ENCODE results near the gene AMBP. TPM values are rescaled to one million over a fixed set of nuclear protein-coding genes. Genes with fewer than 3 reads are reported as not detected.

The AMBP gene
- total RNA-seq, 1 donor from 2014 or later: not detected

DNA sequence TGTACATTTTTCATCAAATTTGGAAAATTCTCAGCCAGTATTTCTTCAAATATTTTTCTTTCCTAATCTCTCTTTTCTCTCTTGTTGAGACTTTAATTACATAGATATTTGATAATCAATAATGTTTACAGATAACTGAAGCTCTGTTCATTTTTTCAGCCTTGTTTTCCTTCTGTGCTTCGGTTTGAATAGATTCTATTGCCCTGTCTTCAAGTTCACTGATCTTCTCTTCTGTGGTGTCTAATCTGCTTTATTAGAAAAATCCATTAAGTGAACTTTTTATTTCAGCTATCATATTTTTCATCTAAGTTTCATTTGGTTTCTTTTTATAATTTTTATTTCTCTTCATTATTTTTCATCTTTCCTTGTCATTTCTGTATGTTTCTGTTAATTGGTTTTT, 54.1 kb downstream of the AMBP start:
- intact Hi-C loops (cut with micrococcal nuclease): no loop called here
- H3K4me3 Mint-ChIP-seq: no peak overlapping the region
- no peaks in the 10 kb centered on the region for H3K4me1 Mint-ChIP-seq
- H3K36me3 Mint-ChIP-seq (ENCODE audit: low read depth): no peaks in the 10 kb centered on the region
- no peak overlapping the region for H3K27ac Mint-ChIP-seq
- H3K27me3 Mint-ChIP-seq: peaks cover 2% of the 10 kb centered on the region
- H3K9me3 Mint-ChIP-seq: peaks cover 11% of the 10 kb centered on the region
- DNase-seq: no peak

DNA sequence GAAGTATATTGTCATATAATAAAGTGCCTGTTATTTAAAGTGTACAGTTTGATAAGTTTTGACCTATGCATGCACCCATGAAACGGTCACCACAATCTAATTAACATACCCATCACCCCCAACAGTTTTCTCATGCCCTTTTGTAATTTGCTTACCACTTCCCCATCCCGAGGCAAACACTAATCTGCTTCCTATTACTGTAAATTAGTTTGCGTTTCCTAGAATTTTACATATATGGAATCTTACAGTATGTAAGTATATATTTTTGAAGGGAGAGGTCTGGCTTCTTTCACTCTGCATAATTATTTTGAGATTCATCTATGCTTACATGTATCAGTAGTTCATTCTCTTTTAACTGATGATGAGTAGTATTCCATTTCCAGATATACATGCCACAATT, 56.5 kb downstream of the AMBP start:
- Mint-ChIP-seq H3K4me1 (no peaks in the 10 kb centered on the region), H3K9me3 (peaks cover 11% of the 10 kb centered on the region), H3K27ac (no peak overlapping the region), H3K27me3 (peaks cover 2% of the 10 kb centered on the region), H3K4me3 (no peak overlapping the region), H3K36me3 (ENCODE audit: low read depth) (no peaks in the 10 kb centered on the region)
- DNase-seq: no peak
- intact Hi-C loops (cut with micrococcal nuclease): no loop called here

DNA sequence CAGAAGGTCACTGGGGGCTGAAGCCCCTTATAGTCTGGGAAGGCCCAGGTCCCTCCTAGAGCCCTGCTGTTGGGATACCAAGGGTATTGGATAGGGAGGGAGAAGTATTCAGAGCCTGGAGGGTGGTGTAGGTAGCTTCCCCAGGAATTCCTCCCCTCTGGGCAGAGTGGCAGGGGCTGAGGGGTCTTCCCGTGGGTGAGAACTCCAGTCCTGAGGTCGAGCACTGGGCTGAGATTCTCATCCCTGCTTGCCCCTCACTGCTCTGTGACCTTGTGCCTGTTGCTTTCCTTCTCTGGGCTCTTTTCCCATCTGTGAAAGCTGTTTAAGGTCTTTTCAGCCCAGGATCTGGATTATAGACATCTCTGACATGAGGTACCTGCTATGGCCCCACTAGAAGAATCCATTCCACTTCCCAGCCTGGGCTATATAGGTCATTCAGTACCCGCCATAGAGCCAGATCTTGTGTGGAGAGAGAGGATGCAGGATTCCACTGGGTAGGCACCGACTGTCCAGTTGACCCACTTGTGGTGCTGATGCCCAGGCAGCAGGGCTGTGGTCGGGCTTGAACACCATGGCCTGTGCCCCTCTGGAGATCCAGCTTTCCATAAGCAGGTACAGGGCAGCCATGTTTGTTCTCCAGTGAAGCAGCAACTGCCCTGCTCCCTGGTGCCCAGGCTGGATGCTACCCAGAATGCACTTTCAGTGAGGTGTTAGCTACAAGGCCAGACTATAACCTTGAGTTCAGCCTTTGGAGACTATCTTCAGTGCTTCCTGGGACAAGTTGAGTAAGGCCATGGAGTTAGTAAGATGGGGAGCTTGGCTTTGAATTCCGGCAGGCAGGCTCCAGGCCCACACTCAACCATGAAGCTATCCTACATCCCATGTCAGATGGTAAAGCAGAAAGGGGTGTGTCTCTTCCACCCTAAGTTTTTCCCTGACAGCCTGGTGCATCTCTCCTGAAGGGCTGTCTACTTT, 60.1 kb downstream of the AMBP start:
- H3K36me3 Mint-ChIP-seq (ENCODE audit: low read depth): no peaks in the 10 kb centered on the region
- H3K9me3 Mint-ChIP-seq: no peaks in the 10 kb centered on the region
- H3K27me3 Mint-ChIP-seq: peaks cover 2% of the 10 kb centered on the region
- no peak overlapping the region for H3K4me3 Mint-ChIP-seq
- no peaks in the 10 kb centered on the region for H3K4me1 Mint-ChIP-seq
- intact Hi-C loops (cut with micrococcal nuclease): no loop called here
- H3K27ac Mint-ChIP-seq: no peak overlapping the region
- peak; percentile 49 for DNase-seq

DNA sequence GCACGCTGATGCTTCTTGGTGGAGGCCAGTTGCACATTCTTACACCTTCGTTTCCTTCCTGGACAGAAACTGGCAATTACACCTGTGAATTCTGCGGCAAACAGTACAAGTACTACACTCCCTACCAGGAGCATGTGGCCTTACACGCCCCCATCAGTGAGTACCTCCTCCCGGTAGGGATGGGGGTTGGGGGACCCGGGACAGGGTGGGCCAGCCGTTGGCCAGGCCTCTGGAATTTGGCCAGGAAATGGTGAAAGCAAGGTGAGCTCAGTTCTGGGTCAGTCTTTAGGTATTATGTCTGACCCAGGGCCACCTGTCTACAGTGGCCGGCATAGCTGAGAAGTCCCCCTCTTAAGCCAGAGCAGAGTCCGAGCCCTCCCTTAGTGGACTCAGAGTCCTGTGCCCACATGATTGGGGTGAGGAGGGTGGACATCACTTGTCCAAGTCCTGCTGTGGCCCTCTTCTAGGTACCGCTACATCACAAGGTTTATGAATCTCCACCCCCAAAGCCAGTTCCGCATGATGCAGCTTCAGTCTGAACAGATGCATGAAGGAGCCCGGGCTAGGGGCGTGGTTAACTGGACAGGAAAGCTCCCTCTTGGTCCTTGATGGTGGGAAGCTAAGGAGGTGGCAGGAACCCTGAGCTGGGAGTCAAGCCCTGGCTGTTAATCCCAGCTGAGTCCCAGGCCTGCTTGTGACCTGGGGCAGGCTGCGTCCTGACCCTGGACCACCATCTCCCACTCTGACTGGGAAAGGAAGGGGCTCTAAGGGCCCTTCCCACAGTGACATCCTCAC, 61.3 kb downstream of the AMBP start:
- peak; percentile 51 for DNase-seq
- Mint-ChIP-seq H3K36me3 (ENCODE audit: low read depth) (no peaks in the 10 kb centered on the region), H3K9me3 (no peaks in the 10 kb centered on the region), H3K27ac (no peak overlapping the region), H3K27me3 (no peaks in the 10 kb centered on the region), H3K4me1 (no peaks in the 10 kb centered on the region), H3K4me3 (no peak overlapping the region)
- intact Hi-C loops (cut with micrococcal nuclease): no loop called here

DNA sequence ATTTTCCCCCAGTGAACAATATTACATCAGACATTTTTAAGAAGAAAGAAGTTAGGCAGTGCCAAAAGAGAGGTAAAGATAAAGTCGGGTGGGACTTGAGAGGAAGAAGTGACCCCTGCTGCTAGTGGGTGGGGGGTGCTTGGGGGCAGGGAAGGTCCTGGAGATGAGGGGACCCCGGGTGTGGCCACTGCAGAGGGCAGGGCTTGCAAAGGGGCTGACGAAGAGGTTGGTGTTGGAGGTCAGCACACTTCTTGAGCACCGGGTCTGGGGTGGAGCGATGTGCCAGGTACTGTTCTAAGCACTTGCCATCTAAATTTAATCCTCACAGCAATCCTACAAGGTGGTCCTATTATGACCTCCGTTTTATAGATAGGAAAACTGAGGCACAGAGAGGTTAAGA, 62.0 kb downstream of the AMBP start:
- no peak overlapping the region for H3K27ac Mint-ChIP-seq
- H3K27me3 Mint-ChIP-seq: no peaks in the 10 kb centered on the region
- DNase-seq: no peak
- H3K4me1 Mint-ChIP-seq: no peaks in the 10 kb centered on the region
- intact Hi-C loops (cut with micrococcal nuclease): no loop called here
- H3K4me3 Mint-ChIP-seq: no peak overlapping the region
- H3K36me3 Mint-ChIP-seq (ENCODE audit: low read depth): no peaks in the 10 kb centered on the region
- no peaks in the 10 kb centered on the region for H3K9me3 Mint-ChIP-seq

DNA sequence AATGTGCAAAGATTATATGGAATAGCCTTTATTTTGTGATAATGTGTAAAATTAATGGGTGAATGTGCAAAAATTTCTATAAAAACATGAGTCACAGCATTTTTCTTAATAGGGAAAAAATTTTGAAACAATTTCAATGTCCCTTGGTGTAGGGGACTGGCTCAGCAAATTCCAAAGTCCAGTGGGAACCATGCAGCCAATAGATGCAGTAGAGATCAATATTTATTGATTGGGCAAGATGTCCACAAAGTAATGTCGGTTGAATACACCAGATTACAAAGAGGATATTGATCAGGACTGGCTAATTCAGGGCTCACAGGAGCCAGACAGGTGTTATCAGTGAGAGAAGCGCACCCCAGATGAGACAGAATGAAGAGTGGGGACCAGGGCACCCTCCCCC, 62.5 kb downstream of the AMBP start:
- Mint-ChIP-seq H3K9me3 (no peaks in the 10 kb centered on the region), H3K4me3 (no peak overlapping the region), H3K27ac (no peak overlapping the region), H3K4me1 (no peaks in the 10 kb centered on the region), H3K36me3 (ENCODE audit: low read depth) (no peaks in the 10 kb centered on the region), H3K27me3 (no peaks in the 10 kb centered on the region)
- intact Hi-C loops (cut with micrococcal nuclease): no loop called here
- DNase-seq: no peak

DNA sequence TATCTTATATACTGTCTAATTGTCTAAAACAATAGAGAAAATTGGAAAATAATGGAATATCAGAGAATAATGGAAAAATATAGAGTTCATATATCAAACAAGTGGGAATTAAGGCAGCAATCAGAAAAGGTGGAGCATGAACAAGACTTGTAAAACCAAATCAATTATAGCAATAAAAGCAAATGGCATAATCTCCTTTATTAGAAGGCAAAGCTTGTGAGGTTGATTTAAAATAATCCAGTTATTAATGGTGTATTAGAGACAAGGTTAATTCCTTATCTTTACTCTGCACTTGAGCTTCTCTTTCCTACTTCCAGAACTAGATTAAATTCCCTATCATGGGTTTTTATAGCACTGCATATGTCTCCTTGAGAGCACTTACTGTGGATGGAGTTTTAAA, 64.1 kb downstream of the AMBP start:
- DNase-seq: no peak
- intact Hi-C loops (cut with micrococcal nuclease): no loop called here
- Mint-ChIP-seq H3K9me3 (no peaks in the 10 kb centered on the region), H3K36me3 (ENCODE audit: low read depth) (no peaks in the 10 kb centered on the region), H3K27ac (no peak overlapping the region), H3K27me3 (no peaks in the 10 kb centered on the region), H3K4me3 (no peak overlapping the region), H3K4me1 (no peaks in the 10 kb centered on the region)

DNA sequence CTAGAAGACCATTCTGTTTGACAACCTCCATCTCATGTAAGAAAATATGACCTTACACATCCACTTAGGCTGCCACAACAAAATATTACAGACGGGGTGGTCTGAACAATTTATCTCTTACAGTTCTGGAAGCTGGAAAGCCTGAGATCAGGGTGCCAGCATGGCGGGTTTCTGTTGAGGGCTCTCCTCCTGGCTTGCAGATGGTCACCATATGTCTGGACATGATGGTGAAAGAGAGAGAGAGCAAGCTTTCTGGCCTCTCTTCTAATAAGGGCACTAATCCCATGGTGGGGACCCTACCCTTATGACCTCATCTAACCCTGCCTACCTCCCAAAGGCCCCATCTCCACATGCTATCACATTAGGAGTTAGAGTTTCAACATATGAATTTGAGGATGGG, 66.0 kb downstream of the AMBP start:
- Mint-ChIP-seq H3K27me3 (no peaks in the 10 kb centered on the region), H3K4me3 (no peak overlapping the region), H3K36me3 (ENCODE audit: low read depth) (no peaks in the 10 kb centered on the region), H3K27ac (no peak overlapping the region), H3K4me1 (no peaks in the 10 kb centered on the region), H3K9me3 (no peaks in the 10 kb centered on the region)
- no peak for DNase-seq
- intact Hi-C loops (cut with micrococcal nuclease): no loop called here

DNA sequence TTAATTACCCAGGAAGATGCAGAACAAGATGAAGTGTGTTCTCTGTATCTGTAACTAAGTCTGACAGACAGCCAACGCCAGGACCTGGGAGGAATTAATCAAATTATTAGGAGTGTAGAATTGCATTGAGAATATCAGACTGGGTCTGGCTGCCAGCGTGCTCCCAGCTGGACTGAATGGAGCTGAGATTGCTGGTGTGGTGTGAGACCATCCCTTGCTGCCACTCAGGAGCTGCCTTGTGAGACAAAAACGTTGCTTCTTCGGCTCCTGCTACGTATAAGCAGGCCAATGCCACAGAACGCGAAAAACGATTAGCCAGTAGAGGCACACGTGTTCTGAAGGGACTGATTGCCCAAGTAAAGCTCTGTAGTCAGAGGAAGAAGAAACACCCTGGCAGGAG, 66.8 kb downstream of the AMBP start:
- no peaks in the 10 kb centered on the region for H3K4me1 Mint-ChIP-seq
- no peaks in the 10 kb centered on the region for H3K36me3 Mint-ChIP-seq (ENCODE audit: low read depth)
- intact Hi-C loops (cut with micrococcal nuclease): no loop called here
- H3K27me3 Mint-ChIP-seq: no peaks in the 10 kb centered on the region
- H3K27ac Mint-ChIP-seq: no peak overlapping the region
- no peak for DNase-seq
- no peak overlapping the region for H3K4me3 Mint-ChIP-seq
- H3K9me3 Mint-ChIP-seq: no peaks in the 10 kb centered on the region

Other genes starting within 250 kb of the AMBP start
- gene ZNF618, start 202.0 kb downstream of the AMBP start, total RNA-seq: 0.14 and 0.19 TPM in 2 replicates
- gene KIF12, start 21.0 kb upstream of the AMBP start, total RNA-seq: not detected in 2 replicates
- 8.5 and 9.7 TPM in 2 replicates for gene COL27A1, start 77.2 kb upstream of the AMBP start, total RNA-seq
- gene ORM1, start 244.8 kb upstream of the AMBP start, total RNA-seq: not detected in 2 replicates

Data from activated CD4-positive, alpha-beta T cell treated with anti-CD3 and anti-CD28 coated beads, Interleukin-2, amount 10 ng/mL, durations not matched to agents 24 days and 14 days (primary cell).